Tibial nerve (tissue), 4 donors: ENCODE measurements around the gene RNASEL. TPM values are rescaled to one million over a fixed set of nuclear protein-coding genes. Genes with fewer than 3 reads are reported as not detected.

ENCODE experiments used
- DNase-seq, 2 donors: peaks; one replicate each; pipeline ENCODE4 v3.0.0-alpha.2; 2019; ENCODE audit warnings: low spot score in 2 of 2
- H3K27ac ChIP-seq, 4 donors: fragments of 200-600 bp; sonication (generic) in 3 of 4; one replicate each; pipeline ENCODE4 v1.5.1; 2017 to 2019; ENCODE audit warnings: mild to moderate bottlenecking in 1 of 4
- H3K27me3 ChIP-seq, 2 donors: fragments of 200-600 bp; sonication (generic) in 1 of 2; one replicate each; pipeline versions ENCODE4 v1.5.1 to v1.6.0; 2017 to 2019
- H3K36me3 ChIP-seq, 3 donors: fragments of 200-600 bp; sonication (generic); one replicate each; pipeline ENCODE4 v1.5.1; 2018 to 2019
- H3K4me1 ChIP-seq, 4 donors: fragments of 200-600 bp; sonication (generic) in 3 of 4; one replicate each; pipeline ENCODE4 v1.5.1; 2017 to 2019
- H3K4me3 ChIP-seq, 4 donors: fragments of 200-600 bp; sonication (generic) in 3 of 4; one replicate each; pipeline ENCODE4 v1.5.1; 2017 to 2019; ENCODE audit warnings: mild to moderate bottlenecking in 1 of 4, moderate library complexity in 1 of 4
- H3K9me3 ChIP-seq, 4 donors: fragments of 200-600 bp; sonication (generic) in 3 of 4; one replicate each; pipeline ENCODE4 v1.5.1; 2017 to 2019
- EP300 ChIP-seq, 2 donors: sonication (generic); formaldehyde crosslinking; IDR thresholded peaks; one replicate each; pipeline ENCODE4 v1.6.1; 2017; ENCODE audit warnings: antibody characterized with exemption in 2 of 2, mild to moderate bottlenecking in 1 of 2
- POLR2A ChIP-seq, 2 donors: fragments of 450-650 bp; IDR thresholded peaks; one replicate each; pipeline ENCODE4 v1.6.1; 2017; ENCODE audit warnings: antibody characterized with exemption in 2 of 2, mild to moderate bottlenecking in 2 of 2, moderate library complexity in 2 of 2
- WGBS, 2 donors: methylation state at CpG; one replicate each; pipeline ENCODE4 v1.1.5; 2018; 5-methylcytosine and 5-hydroxymethylcytosine counted together
- total RNA-seq, 4 donors: library from RNA; depleted of rRNA; stranded (reverse); fragments of >200 nt; gene quantifications; one replicate each; pipeline ENCODE4 v1.1.0, GENCODE V29; 2016
- TF ChIP-seq, protein P1 (sequence below), 5 experiments: fragments of 200-600 bp in 3 of 5; fragments of 450-650 bp in 2 of 5; sonication (generic) in 3 of 5; IDR thresholded peaks; one replicate each; pipeline ENCODE4 v1.5.1; 2016 to 2019; ENCODE audit warnings: antibody characterized with exemption in 5 of 5, mild to moderate bottlenecking in 3 of 5, moderate library complexity in 2 of 5

The RNASEL gene, protein sequence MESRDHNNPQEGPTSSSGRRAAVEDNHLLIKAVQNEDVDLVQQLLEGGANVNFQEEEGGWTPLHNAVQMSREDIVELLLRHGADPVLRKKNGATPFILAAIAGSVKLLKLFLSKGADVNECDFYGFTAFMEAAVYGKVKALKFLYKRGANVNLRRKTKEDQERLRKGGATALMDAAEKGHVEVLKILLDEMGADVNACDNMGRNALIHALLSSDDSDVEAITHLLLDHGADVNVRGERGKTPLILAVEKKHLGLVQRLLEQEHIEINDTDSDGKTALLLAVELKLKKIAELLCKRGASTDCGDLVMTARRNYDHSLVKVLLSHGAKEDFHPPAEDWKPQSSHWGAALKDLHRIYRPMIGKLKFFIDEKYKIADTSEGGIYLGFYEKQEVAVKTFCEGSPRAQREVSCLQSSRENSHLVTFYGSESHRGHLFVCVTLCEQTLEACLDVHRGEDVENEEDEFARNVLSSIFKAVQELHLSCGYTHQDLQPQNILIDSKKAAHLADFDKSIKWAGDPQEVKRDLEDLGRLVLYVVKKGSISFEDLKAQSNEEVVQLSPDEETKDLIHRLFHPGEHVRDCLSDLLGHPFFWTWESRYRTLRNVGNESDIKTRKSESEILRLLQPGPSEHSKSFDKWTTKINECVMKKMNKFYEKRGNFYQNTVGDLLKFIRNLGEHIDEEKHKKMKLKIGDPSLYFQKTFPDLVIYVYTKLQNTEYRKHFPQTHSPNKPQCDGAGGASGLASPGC
- 1 to 10 TPM; 7.3 to 9.8 (median 8.8) TPM for total RNA-seq

DNA sequence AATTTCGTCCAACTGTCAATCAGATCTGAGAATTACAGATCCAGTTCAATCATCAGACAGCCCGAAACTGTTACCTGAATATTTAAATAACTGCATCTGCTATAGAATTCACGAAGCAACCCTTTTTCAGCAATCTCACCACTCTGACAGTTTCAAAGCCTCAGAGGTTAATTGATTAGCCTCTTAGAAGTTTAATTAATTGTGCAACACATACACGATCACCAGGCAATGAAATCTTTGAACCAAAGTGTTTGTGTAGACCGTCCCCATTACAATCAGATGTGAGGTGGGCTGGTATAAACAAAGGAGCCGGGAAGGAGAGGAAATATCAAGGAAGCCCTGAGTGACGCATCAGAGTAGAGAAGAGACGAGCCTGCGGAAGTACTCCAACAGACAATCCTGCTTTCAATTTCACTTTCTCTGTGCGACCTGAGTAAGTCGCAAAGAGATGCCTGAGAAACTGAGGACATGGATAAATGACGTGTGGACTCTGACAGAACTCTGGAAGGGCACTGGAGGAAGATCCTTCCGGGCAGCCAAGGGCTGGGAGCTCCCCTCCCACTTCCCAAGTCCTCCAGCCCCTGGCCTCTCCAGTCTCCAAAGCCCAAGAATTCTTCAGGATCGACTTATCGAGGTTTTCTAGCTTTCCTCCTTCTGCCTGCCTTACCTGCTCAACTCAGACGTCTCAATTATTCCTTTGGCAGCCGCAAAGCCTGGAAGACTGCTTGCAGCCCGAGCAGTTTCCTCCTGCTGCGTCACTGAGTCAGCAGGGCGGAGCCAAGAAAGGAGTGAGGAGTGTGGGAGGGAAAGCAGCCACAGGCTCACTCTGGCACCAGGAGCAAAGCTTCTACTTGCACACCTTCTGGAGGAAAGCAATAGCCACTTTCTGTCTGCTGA lies at the start of gene RNASEL:
TSS of gene RNASEL (minus strand) at position 757 of the 897 bp plus-strand sequence. CDS start 2,450 bp downstream, outside the sequence.
- peak; percentile 60 to 76 for DNase-seq
- 5 to 7% methylated on average over 19 to 20 of the region's 20 CpGs for WGBS, 2 donors

DNA sequence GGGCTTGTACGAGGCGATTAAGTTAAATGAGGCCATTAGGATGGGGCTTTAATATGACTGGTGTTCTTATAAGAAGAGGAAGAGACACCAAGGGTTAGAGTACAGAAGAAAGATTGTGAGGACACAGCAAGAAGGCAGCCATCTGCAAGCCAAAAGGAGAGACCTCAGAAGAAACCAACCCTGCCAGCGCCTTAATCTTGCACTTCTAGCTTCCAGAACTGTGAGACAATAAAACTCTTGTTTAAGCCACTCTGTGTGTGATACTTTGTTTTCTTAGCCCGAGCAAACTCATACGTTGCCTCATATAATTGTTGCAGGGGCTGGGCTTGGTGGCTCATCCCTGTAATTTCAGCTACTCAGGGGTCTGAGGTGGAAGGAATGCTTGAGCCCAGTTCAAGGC lies 48.7 kb upstream of the RNASEL start:
- Histone ChIP-seq H3K36me3 (no peaks in the 10 kb centered on the region), H3K9me3 (no peaks in the 10 kb centered on the region), H3K4me1 (peaks cover 0 to 5% (median 0%) of the 10 kb centered on the region in 4 donors), H3K4me3 (no peak overlapping the region), H3K27ac (no peak overlapping the region), H3K27me3 (no peaks in the 10 kb centered on the region)
- no peak for DNase-seq
- 65 to 79% methylated on average over 5 of the region's 5 CpGs for WGBS, 2 donors
- no peak for TF ChIP-seq EP300 (IDR thresholded peaks at IDR 0.05)

More for the DNA sequence above, at the start of gene RNASEL:
- Histone ChIP-seq H3K9me3 (no peaks in the 10 kb centered on the region), H3K36me3 (peaks cover 0 to 16% (median 0%) of the 10 kb centered on the region in 3 donors), H3K4me3 (peak within 1 kb of the TSS; percentile 47 to 88 (median 68)), H3K27me3 (no peaks in the 10 kb centered on the region), H3K27ac (peak within 1 kb of the TSS; percentile 69 to 97 (median 96)), H3K4me1 (peaks cover 0 to 31% (median 7%) of the 10 kb centered on the region in 4 donors)
- peak; percentile 29 to 89 for TF ChIP-seq EP300 (IDR thresholded peaks at IDR 0.05)
- TF ChIP-seq, protein P1, sequence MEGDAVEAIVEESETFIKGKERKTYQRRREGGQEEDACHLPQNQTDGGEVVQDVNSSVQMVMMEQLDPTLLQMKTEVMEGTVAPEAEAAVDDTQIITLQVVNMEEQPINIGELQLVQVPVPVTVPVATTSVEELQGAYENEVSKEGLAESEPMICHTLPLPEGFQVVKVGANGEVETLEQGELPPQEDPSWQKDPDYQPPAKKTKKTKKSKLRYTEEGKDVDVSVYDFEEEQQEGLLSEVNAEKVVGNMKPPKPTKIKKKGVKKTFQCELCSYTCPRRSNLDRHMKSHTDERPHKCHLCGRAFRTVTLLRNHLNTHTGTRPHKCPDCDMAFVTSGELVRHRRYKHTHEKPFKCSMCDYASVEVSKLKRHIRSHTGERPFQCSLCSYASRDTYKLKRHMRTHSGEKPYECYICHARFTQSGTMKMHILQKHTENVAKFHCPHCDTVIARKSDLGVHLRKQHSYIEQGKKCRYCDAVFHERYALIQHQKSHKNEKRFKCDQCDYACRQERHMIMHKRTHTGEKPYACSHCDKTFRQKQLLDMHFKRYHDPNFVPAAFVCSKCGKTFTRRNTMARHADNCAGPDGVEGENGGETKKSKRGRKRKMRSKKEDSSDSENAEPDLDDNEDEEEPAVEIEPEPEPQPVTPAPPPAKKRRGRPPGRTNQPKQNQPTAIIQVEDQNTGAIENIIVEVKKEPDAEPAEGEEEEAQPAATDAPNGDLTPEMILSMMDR (IDR thresholded peaks at IDR 0.05): no peak
- TF ChIP-seq POLR2A (IDR thresholded peaks at IDR 0.05): peak in 1 of 2 donors; percentile 54

DNA sequence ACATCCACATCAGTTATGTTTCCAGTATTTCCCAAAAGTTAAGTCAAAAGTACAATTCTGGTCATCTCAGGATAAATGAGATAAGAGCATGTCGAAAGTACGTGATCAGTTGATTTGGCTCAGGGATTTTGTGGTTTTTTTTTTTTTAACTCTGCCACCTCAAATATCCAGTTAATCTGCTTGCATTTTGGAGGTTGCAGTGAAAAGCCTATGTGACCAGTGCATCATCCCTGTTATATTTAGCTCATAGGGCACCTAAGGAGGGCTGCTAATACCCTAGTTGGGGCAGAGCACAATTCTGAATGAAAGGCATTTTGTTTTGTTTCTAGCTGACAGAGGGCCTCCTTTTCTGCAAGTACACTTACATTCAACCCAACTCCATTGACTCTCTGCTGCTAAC lies 46.8 kb upstream of the RNASEL start:
- WGBS, 2 donors: 65 to 74% methylated on average over 2 of the region's 2 CpGs
- no peak overlapping the region for H3K27ac ChIP-seq
- peaks cover 0 to 5% (median 0%) of the 10 kb centered on the region in 4 donors for H3K4me1 ChIP-seq
- no peak for TF ChIP-seq POLR2A (IDR thresholded peaks at IDR 0.05)
- no peaks in the 10 kb centered on the region for H3K27me3 ChIP-seq
- DNase-seq: no peak
- H3K4me3 ChIP-seq: no peak overlapping the region
- no peaks in the 10 kb centered on the region for H3K9me3 ChIP-seq
- no peaks in the 10 kb centered on the region for H3K36me3 ChIP-seq

DNA sequence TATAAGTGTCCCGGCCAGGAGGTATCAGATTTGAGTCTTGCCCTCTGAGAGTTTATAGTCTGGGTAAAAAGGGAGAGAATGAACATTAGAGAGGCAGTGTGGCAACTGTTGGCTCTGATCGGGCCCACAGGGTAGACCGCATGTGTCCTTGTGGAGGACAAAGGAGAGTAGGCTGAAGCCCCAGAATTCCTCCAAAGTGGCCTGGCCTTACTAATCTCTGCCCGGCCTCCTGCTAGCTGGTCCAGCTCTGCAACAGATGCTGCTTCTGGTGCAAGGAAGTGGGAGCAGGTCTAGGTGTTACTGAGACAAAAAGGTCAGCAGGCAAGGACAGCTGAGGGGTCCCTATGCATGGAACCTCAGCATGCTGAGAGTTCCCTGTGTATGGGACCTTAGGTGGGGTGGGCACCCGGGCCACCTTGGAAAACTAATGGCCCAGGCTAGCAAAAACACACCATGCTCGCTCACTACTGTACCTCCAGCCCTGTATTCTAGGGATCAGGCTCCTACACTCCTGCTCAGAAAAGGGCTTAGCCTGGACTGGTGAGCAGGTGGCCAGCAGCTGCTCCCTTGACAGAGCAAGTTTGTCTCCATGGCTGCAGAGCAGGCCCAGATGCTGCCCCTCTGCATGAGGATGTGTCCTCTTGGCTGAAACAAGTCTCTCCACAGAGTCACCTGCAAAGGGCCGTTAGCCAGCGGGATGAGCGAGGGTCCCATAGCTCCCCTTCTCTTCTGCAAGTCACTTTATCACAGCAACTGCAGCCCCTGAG lies 45.4 kb upstream of the RNASEL start:
- DNase-seq: no peak
- no peak overlapping the region for H3K27ac ChIP-seq
- TF ChIP-seq POLR2A (IDR thresholded peaks at IDR 0.05) (no peak), EP300 (IDR thresholded peaks at IDR 0.05) (no peak)
- TF ChIP-seq, protein P1 (IDR thresholded peaks at IDR 0.05): no peak
- H3K36me3 ChIP-seq: no peaks in the 10 kb centered on the region
- no peaks in the 10 kb centered on the region for H3K27me3 ChIP-seq
- no peak overlapping the region for H3K4me3 ChIP-seq
- WGBS, 2 donors: 84 to 92% methylated on average over 9 of the region's 9 CpGs
- no peaks in the 10 kb centered on the region for H3K9me3 ChIP-seq
- H3K4me1 ChIP-seq: peaks cover 0 to 5% (median 0%) of the 10 kb centered on the region in 4 donors

DNA sequence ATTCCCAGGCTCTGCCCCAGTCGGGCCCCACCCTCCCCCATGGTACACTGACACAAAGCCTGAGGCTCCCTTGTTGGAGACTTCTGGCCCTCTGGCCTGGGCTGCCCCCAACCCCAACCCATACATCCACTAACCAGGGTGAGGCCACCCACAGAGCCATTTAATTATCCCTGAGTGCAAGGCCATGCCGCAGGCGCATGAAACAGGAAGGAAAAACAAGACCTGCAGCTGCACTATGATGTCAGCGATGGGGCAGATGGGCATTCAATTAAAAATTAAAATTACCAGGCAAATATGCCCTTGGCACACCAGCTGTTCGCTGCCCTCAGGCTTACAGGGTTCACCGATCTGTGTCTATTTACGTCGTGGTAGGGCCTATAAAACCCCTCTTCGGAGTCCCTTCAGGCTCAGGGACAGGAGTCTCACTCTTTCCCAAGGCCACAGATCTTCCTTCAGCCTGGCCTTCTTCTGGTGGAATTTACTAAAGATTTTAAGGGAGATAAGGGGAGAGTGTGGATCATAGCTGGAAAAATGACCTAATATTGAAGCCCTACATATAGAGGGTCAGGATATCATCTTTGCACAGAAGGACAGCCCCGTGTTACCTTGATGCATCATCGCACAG lies 44.7 kb upstream of the RNASEL start:
- no peaks in the 10 kb centered on the region for H3K27me3 ChIP-seq
- peaks cover 0 to 5% (median 0%) of the 10 kb centered on the region in 4 donors for H3K4me1 ChIP-seq
- no peak overlapping the region for H3K4me3 ChIP-seq
- TF ChIP-seq EP300 (IDR thresholded peaks at IDR 0.05) (no peak), POLR2A (IDR thresholded peaks at IDR 0.05) (no peak)
- TF ChIP-seq, protein P1 (IDR thresholded peaks at IDR 0.05): no peak
- no peaks in the 10 kb centered on the region for H3K9me3 ChIP-seq
- H3K27ac ChIP-seq: no peak overlapping the region
- no peaks in the 10 kb centered on the region for H3K36me3 ChIP-seq
- no peak for DNase-seq
- WGBS, 2 donors: 47 to 56% methylated on average over 11 of the region's 11 CpGs
